HG03378 (cell line): Measurements from ENCODE around the gene PLG.
"Not testable (repeated sequence)": the region's sequence is repeated elsewhere in the genome, so short reads cannot be mapped to it uniquely, and the experiment has no call there.

Source experiments
- ATAC-seq: cut with Tn5 transposase; IDR thresholded peaks from one replicate; pipeline ENCODE4 v1.9.1; 2021; ENCODE audit warnings: mild to moderate bottlenecking, moderate library complexity; ENCODE audit not compliant: unreplicated experiment

The PLG gene

GRCh38 chr6:160697826-160698225, 4.2 kb upstream of the PLG start:
- no peak for ATAC-seq

GRCh38 chr6:160704688-160705087, 2.6 kb downstream of the PLG start:
- ATAC-seq, result not testable (repeated sequence)

- ATAC-seq, result not testable (repeated sequence)
Measured at GRCh38 chr6:160708993-160709392, 6.9 kb downstream of the PLG start.

- no peak for ATAC-seq
Measured at GRCh38 chr6:160714731-160715316, 12.8 kb downstream of the PLG start.

GRCh38 chr6:160730911-160731310, 28.9 kb downstream of the PLG start:
- ATAC-seq, result no peak

- peak; percentile 81 for ATAC-seq
Measured at GRCh38 chr6:160733050-160733646, 31.1 kb downstream of the PLG start.

- ATAC-seq, result no peak
Measured at GRCh38 chr6:160734627-160735026, 32.6 kb downstream of the PLG start.

- peak; percentile 88 for ATAC-seq
Measured at GRCh38 chr6:160735523-160735922, 33.5 kb downstream of the PLG start.

- no peak for ATAC-seq
Measured at GRCh38 chr6:160737934-160738333, 35.9 kb downstream of the PLG start.

- ATAC-seq, result no peak
Measured at GRCh38 chr6:160739955-160740354, 37.9 kb downstream of the PLG start.

- peak; percentile 99 for ATAC-seq
Measured at GRCh38 chr6:160741012-160741411, 39.0 kb downstream of the PLG start.

GRCh38 chr6:160742090-160742489, 40.0 kb downstream of the PLG start:
- peak; percentile 58 for ATAC-seq

GRCh38 chr6:160750276-160750689, 48.2 kb downstream of the PLG start:
- peak; percentile 88 for ATAC-seq

- not testable (repeated sequence) for ATAC-seq
Measured at GRCh38 chr6:160753211-160753610, 51.2 kb downstream of the PLG start.

GRCh38 chr6:160755165-160755564, 53.1 kb downstream of the PLG start:
- no peak for ATAC-seq

- ATAC-seq, result no peak
Measured at GRCh38 chr6:160756021-160756420, 54.0 kb downstream of the PLG start.

GRCh38 chr6:160756871-160757270, 54.8 kb downstream of the PLG start:
- no peak for ATAC-seq

GRCh38 chr6:160764847-160765246, 62.8 kb downstream of the PLG start:
- ATAC-seq, result no peak

- ATAC-seq, result no peak
Measured at GRCh38 chr6:160765412-160765811, 63.4 kb downstream of the PLG start.

- no peak for ATAC-seq
Measured at GRCh38 chr6:160766657-160766988, 64.6 kb downstream of the PLG start.

GRCh38 chr6:160766989-160767646, 65.1 kb downstream of the PLG start:
- ATAC-seq, result peak; percentile 95

GRCh38 chr6:160767647-160768019, 65.6 kb downstream of the PLG start:
- peak; percentile 28 for ATAC-seq

GRCh38 chr6:160768101-160768500, 66.1 kb downstream of the PLG start:
- ATAC-seq, result no peak
